PFSK-1 (cell line): Measurements from ENCODE around the gene DLGAP1.

Experiments used
- POLR2AphosphoS5 ChIP-seq: IDR thresholded peaks from 2 replicates; pipeline ENCODE4 v1.6.1; 2012; ENCODE audit warnings: low read depth, mild to moderate bottlenecking, control low read depth, low read length, moderate library complexity
- SIN3A ChIP-seq: IDR thresholded peaks from 2 replicates; pipeline ENCODE4 v1.6.1; 2012; ENCODE audit warnings: mild to moderate bottlenecking, low read length, moderate library complexity, borderline replicate concordance; ENCODE audit not compliant: insufficient read depth
- TF ChIP-seq, protein P1 (sequence below), 2 experiments: IDR thresholded peaks; 2 replicates each; pipeline versions ENCODE4 v1.6.1 to v1.8.0; 2011 to 2012; ENCODE audit warnings: low read depth in 2 of 2, low read length in 2 of 2, control low read depth in 1 of 2, inconsistent platforms in 1 of 2, mild to moderate bottlenecking in 1 of 2, moderate library complexity in 1 of 2; ENCODE audit not compliant: insufficient read depth in 1 of 2

DNA sequence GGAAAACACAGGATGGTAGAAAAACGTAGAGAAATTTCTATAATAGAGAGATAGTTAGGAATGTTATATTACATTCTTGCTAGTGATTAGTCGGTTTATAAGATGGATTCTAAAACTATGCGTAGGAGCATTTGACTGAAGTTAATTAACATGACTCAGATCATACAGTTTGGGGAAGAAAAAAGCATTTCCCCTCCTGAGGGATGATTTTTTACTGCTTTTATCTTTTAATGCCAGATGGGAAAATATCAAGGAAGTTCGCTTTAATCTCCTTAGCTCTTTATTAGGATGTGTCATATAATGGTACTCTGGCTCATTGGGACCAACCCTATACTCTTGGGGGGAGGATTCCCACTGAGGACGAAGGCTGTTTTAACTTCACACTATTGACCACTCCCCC lies 503.1 kb downstream of the DLGAP1 start:
- TF ChIP-seq, protein P1, sequence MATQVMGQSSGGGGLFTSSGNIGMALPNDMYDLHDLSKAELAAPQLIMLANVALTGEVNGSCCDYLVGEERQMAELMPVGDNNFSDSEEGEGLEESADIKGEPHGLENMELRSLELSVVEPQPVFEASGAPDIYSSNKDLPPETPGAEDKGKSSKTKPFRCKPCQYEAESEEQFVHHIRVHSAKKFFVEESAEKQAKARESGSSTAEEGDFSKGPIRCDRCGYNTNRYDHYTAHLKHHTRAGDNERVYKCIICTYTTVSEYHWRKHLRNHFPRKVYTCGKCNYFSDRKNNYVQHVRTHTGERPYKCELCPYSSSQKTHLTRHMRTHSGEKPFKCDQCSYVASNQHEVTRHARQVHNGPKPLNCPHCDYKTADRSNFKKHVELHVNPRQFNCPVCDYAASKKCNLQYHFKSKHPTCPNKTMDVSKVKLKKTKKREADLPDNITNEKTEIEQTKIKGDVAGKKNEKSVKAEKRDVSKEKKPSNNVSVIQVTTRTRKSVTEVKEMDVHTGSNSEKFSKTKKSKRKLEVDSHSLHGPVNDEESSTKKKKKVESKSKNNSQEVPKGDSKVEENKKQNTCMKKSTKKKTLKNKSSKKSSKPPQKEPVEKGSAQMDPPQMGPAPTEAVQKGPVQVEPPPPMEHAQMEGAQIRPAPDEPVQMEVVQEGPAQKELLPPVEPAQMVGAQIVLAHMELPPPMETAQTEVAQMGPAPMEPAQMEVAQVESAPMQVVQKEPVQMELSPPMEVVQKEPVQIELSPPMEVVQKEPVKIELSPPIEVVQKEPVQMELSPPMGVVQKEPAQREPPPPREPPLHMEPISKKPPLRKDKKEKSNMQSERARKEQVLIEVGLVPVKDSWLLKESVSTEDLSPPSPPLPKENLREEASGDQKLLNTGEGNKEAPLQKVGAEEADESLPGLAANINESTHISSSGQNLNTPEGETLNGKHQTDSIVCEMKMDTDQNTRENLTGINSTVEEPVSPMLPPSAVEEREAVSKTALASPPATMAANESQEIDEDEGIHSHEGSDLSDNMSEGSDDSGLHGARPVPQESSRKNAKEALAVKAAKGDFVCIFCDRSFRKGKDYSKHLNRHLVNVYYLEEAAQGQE (IDR thresholded peaks at IDR 0.05; ENCODE audit: insufficient read depth in 1 of 2, low read depth in 2 of 2, low read length in 2 of 2): no peak
- TF ChIP-seq POLR2AphosphoS5 (no peak), SIN3A (no peak)
